Psoas muscle (tissue), 8 donors: Measurements from ENCODE around the gene LMBR1. TPM values are rescaled to one million over a fixed set of nuclear protein-coding genes. Genes with fewer than 3 reads are reported as not detected.

Source experiments
- ATAC-seq, 4 donors: fragments of 200-7000 bp; cut with Tn5 transposase; one replicate each; pipeline ENCODE4 v1.9.1; 2020; ENCODE audit warnings: moderate library complexity in 3 of 4, mild to moderate bottlenecking in 2 of 4
- DNase-seq, 2 donors: peaks; one replicate each; pipeline ENCODE4 v3.0.0-alpha.2; 2020
- H3K27ac ChIP-seq: fragments of 200-600 bp; one replicate; pipeline ENCODE4 v1.8.0; 2022
- H3K27me3 ChIP-seq, 3 donors: fragments of 200-600 bp in 1 of 3; one replicate each; pipeline versions ENCODE4 v1.6.1 to v1.8.0; 2013 to 2022; ENCODE audit warnings: low read length in 2 of 3, mild to moderate bottlenecking in 2 of 3, moderate library complexity in 1 of 3; ENCODE audit not compliant: insufficient read depth in 3 of 3
- H3K36me3 ChIP-seq, 2 donors: fragments of 200-600 bp in 1 of 2; one replicate each; pipeline versions ENCODE4 v1.6.1 to v1.8.0; 2013 to 2022; ENCODE audit warnings: low read depth in 1 of 2, mild to moderate bottlenecking in 1 of 2, moderate library complexity in 1 of 2; ENCODE audit not compliant: insufficient read depth in 1 of 2
- H3K4me1 ChIP-seq: fragments of 200-600 bp; one replicate; pipeline ENCODE4 v1.8.0; 2022
- H3K4me3 ChIP-seq: fragments of 200-600 bp; one replicate; pipeline ENCODE4 v1.8.0; 2022; ENCODE audit warnings: mild to moderate bottlenecking
- H3K9me3 ChIP-seq: fragments of 200-600 bp; one replicate; pipeline ENCODE4 v1.8.0; 2022
- WGBS, 3 donors: extraction: QIAGEN DNeasy Blood & Tissue Kit; methylation state at CpG; one replicate each; pipeline versions ENCODE4 v1.1.6 to v1.1.7; 2013; 5-methylcytosine and 5-hydroxymethylcytosine counted together
- intact Hi-C, 2 donors: fragments of 100-400 bp; cut with DNase I; formaldehyde crosslinking; loops; one replicate each; pipeline versions ENCODE4 v1.11.0 to v1.14.2; 2022
- polyA plus RNA-seq, 3 donors: library from polyadenylated mRNA; stranded (reverse); fragments of 200-250 nt; gene quantifications; one replicate each; pipeline ENCODE4 v1.2.3, GENCODE V29; 2013
- total RNA-seq, 4 donors: library from RNA; stranded (reverse); fragmentation: NEBNext Ultra II Directional in 2 of 4; extraction: Animal tissue kit (Norgen Biotek cat#: 25700) in 2 of 4; gene quantifications; one replicate each; pipeline versions ENCODE4 v1.2.1 to v1.2.4, GENCODE V29; 2021 to 2023
- TF ChIP-seq, protein P1 (sequence below): fragments of 200-600 bp; IDR thresholded peaks from one replicate; pipeline ENCODE4 v1.8.0; 2022; ENCODE audit warnings: antibody characterized with exemption
- donor health status: healthy with polysubstance abuse.
- donor health status: DM: no; HTN: no; CAD: no; lungs with moderate emphysema.
- donor health status: Bipolar disorder and iron deficiency.
- donor health status: healthy.
- donor health status: DM: yes; HTN: yes; CAD: no.
- donor health status: DM: no; HTN: no; CAD: no.
- donor health status: DM: no; HTN: no; CAD: no.
- donor health status: DM: yes; HTN: yes; CAD: no.

The LMBR1 gene
- total and polyA plus RNA-seq, 7 donors: 6.4 to 33.3 (median 21.7) TPM

DNA sequence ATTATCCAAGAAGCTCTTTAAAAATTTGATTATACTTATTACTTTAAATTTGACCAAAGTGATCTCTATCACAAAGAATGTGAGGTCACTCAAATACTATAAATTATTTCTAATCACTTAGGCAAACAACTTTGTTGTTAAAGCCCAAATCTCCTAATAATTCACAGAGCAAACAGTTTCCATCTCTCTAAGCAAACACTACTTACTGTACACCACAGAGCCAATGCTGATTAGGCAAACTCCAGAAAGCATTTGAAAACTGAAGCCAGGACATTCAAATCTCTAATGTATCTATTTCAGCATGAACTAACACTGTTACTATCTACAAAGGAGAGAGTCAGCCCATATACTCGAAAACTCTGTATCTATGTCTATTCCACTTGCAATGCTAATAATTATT is 145.3 kb downstream of the LMBR1 start:
- DNase-seq (no peak), ATAC-seq (no peak)
- no peaks in the 10 kb centered on the region for H3K27me3 ChIP-seq
- WGBS, 3 donors: 65 to 84% (median 73%) methylated on average over 1 of the region's 1 CpG
- H3K36me3 ChIP-seq: no peaks in the 10 kb centered on the region
- TF ChIP-seq, protein P1, sequence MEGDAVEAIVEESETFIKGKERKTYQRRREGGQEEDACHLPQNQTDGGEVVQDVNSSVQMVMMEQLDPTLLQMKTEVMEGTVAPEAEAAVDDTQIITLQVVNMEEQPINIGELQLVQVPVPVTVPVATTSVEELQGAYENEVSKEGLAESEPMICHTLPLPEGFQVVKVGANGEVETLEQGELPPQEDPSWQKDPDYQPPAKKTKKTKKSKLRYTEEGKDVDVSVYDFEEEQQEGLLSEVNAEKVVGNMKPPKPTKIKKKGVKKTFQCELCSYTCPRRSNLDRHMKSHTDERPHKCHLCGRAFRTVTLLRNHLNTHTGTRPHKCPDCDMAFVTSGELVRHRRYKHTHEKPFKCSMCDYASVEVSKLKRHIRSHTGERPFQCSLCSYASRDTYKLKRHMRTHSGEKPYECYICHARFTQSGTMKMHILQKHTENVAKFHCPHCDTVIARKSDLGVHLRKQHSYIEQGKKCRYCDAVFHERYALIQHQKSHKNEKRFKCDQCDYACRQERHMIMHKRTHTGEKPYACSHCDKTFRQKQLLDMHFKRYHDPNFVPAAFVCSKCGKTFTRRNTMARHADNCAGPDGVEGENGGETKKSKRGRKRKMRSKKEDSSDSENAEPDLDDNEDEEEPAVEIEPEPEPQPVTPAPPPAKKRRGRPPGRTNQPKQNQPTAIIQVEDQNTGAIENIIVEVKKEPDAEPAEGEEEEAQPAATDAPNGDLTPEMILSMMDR: no peak
- H3K4me1 ChIP-seq: no peaks in the 10 kb centered on the region
- no peak overlapping the region for H3K27ac ChIP-seq
- H3K4me3 ChIP-seq: no peak overlapping the region
- no peaks in the 10 kb centered on the region for H3K9me3 ChIP-seq
- intact Hi-C loops: no loop called here

DNA sequence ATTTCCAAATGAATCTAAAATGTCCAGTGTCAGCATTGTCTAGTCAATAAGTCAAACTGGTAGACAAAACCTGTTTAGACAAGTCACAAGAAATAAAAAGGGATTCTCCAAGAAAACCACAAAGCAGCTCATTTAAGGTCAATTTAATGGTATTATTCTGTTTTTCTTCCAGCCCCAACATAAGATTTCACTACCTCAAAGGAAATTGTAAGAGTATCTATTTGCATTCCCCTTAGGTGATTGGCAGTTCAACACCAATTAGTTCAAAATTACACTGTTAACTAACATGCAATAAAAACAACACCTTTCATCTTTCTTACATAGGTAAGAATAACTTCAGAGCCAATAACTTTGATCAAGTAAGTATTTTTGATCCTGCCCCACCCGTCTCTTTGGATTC is 146.1 kb downstream of the LMBR1 start:
- whole genome bisulfite sequencing, 3 donors: 98 to 100% (median 100%) methylated on average over 1 of the region's 1 CpG
- no peaks in the 10 kb centered on the region for H3K9me3 ChIP-seq
- H3K4me1 ChIP-seq: no peaks in the 10 kb centered on the region
- H3K36me3 ChIP-seq: no peaks in the 10 kb centered on the region
- intact Hi-C loops: no loop called here
- no peak overlapping the region for H3K4me3 ChIP-seq
- H3K27me3 ChIP-seq: no peaks in the 10 kb centered on the region
- ATAC-seq (no peak), DNase-seq (no peak)
- TF ChIP-seq, protein P1: no peak
- no peak overlapping the region for H3K27ac ChIP-seq

DNA sequence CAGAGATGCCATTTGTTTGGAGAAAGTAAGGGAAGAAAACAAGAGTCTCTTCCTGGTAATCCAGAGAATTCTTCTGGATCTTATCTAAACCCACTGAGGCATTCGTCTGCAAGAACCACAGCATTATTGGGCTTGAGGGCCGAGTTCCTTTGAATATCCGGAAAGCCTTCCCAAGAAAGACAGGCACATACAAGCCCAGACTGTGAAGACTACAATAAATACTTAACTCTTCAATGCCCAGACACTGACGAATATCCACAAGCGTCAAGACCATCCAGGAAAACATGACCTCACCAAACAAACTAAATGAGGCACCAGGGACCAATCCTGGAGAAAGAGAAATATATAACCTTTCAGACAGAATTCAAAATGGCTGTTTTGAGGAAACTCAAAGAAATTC is 153.4 kb downstream of the LMBR1 start:
- H3K9me3 ChIP-seq: peaks cover 6% of the 10 kb centered on the region
- TF ChIP-seq, protein P1: no peak

DNA sequence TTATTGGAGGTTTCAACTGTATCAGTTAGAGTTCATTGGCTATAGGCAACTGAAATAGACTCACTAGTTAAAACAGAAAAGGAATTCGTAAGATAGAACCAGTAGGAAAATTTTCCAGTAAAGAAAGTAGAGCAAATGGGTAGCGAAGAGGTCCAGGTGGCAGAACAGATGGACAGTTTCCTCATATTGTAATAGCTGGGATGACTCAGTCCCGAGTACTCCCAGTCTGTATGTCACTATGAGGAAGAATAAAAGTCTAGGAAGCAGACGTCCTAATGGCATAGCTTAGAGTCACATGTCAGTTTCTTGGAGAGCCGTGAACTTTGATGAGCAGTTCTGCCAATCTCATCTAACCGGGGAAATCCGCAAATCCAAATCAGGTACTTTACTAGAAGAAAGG is 157.1 kb downstream of the LMBR1 start:
- ATAC-seq: no peak
- Histone ChIP-seq H3K27ac (no peak overlapping the region), H3K4me3 (no peak overlapping the region), H3K9me3 (peaks cover 22% of the 10 kb centered on the region), H3K4me1 (no peaks in the 10 kb centered on the region), H3K27me3 (no peaks in the 10 kb centered on the region), H3K36me3 (peaks cover 4 to 9% of the 10 kb centered on the region in 2 donors)
- intact Hi-C loops: no loop called here
- TF ChIP-seq, protein P1: no peak
- no peak for DNase-seq
- WGBS, 3 donors: 86 to 92% (median 89%) methylated on average over 7 of the region's 7 CpGs

More for the DNA sequence above, 153.4 kb downstream of the LMBR1 start:
- Histone ChIP-seq H3K27ac (no peak overlapping the region), H3K4me1 (no peaks in the 10 kb centered on the region), H3K4me3 (no peak overlapping the region), H3K27me3 (no peaks in the 10 kb centered on the region), H3K36me3 (peaks cover 0 to 5% of the 10 kb centered on the region in 2 donors)
- intact Hi-C loops: no loop called here
- 80 to 83% (median 83%) methylated on average over 5 of the region's 5 CpGs for WGBS, 3 donors
- DNase-seq (no peak), ATAC-seq (no peak)

DNA sequence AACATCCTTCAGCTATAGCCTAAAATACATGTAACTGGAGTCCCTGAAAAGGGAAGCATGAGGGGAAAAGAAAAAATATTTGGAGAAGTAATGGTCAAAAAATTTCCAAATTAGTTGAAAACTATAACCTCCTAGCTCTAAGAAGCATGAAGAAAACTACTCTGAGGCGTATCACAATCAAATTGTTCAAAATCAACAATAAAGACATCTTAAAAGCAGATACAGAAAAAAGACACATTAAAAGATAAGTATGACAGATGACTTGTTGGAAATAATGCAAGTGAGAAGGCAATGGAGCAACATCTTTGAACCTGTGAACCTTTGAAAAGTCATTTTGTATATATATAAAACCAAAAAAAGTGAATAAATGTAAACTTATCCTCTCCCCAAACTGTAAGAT is 159.3 kb downstream of the LMBR1 start:
- peaks cover 4 to 9% of the 10 kb centered on the region in 2 donors for H3K36me3 ChIP-seq
- intact Hi-C loops: no loop called here
- WGBS, 3 donors: 95 to 100% (median 97%) methylated on average over 1 of the region's 1 CpG

More for the DNA sequence above, 159.3 kb downstream of the LMBR1 start:
- DNase-seq (no peak), ATAC-seq (no peak)
- Histone ChIP-seq H3K27ac (no peak overlapping the region), H3K9me3 (peaks cover 22% of the 10 kb centered on the region), H3K27me3 (no peaks in the 10 kb centered on the region), H3K4me1 (no peaks in the 10 kb centered on the region), H3K4me3 (no peak overlapping the region)
- TF ChIP-seq, protein P1: no peak
